SK-N-MC (cell line): ENCODE results near the gene POPDC3.

ENCODE experiments used
- DNase-seq: peaks from one replicate; pipeline ENCODE4 v3.0.0-alpha.2; 2011; ENCODE audit warnings: low read depth, low spot score
- H3K27ac ChIP-seq: fragments of 200-600 bp; sonication (generic); 2 replicates; pipeline ENCODE4 v1.5.1; 2016; ENCODE audit warnings: mixed run types
- H3K36me3 ChIP-seq: fragments of 200-600 bp; sonication (generic); 2 replicates; pipeline ENCODE4 v1.6.1; 2017; ENCODE audit warnings: antibody characterized with exemption, low read length, mixed read lengths; ENCODE audit not compliant: insufficient read depth
- H3K4me3 ChIP-seq: fragments of 200-600 bp; sonication (generic); 2 replicates; pipeline ENCODE4 v1.5.1; 2016
- H3K9ac ChIP-seq: fragments of 200-600 bp; sonication (generic); 2 replicates; pipeline ENCODE4 v1.8.0; 2017; ENCODE audit warnings: mixed run types, mixed read lengths; ENCODE audit not compliant: insufficient read length
- H3K9me3 ChIP-seq: fragments of 200-600 bp; sonication (generic); 2 replicates; pipeline ENCODE4 v1.6.1; 2017; ENCODE audit warnings: low read depth, mild to moderate bottlenecking, antibody characterized with exemption, low read length, moderate library complexity, mixed read lengths
- EZH2 ChIP-seq: fragments of 200-600 bp; sonication (generic); IDR thresholded peaks from one replicate; pipeline ENCODE4 v1.6.1; 2017; ENCODE audit warnings: antibody characterized with exemption
- FOXP2 ChIP-seq: optimal IDR thresholded peaks from 2 replicates; pipeline ENCODE3; 2011; ENCODE audit warnings: mild to moderate bottlenecking, moderate library complexity; ENCODE audit not compliant: insufficient read depth; ENCODE audit errors: extremely low read length, control extremely low read depth
- POLR2AphosphoS5 ChIP-seq: IDR thresholded peaks from 2 replicates; pipeline ENCODE4 v1.6.1; 2012; ENCODE audit warnings: mild to moderate bottlenecking, low read depth, low read length, borderline replicate concordance

The POPDC3 gene

GRCh38 chr6:105202486-105202885 lies 22.7 kb upstream of the POPDC3 start:
- no peak for DNase-seq
- no peaks in the 10 kb centered on the region for H3K9me3 ChIP-seq
- no peaks in the 10 kb centered on the region for H3K36me3 ChIP-seq

GRCh38 chr6:105200133-105200730 lies 20.4 kb upstream of the POPDC3 start:
- no peak overlapping the region for H3K27ac ChIP-seq
- no peak overlapping the region for H3K9ac ChIP-seq
- TF ChIP-seq FOXP2, result no peak
- TF ChIP-seq EZH2, result no peak
- no peak for TF ChIP-seq POLR2AphosphoS5
- H3K4me3 ChIP-seq, result no peak overlapping the region
- DNase-seq, result no peak
- H3K9me3 ChIP-seq, result no peaks in the 10 kb centered on the region
- H3K36me3 ChIP-seq, result no peaks in the 10 kb centered on the region

More at GRCh38 chr6:105202486-105202885, 22.7 kb upstream of the POPDC3 start:
- Histone ChIP-seq H3K27ac (no peak overlapping the region), H3K9ac (no peak overlapping the region), H3K4me3 (no peak overlapping the region)
- no peak for TF ChIP-seq EZH2

- DNase-seq, result no peak
Observed at GRCh38 chr6:105199711-105200110, 19.9 kb upstream of the POPDC3 start.

GRCh38 chr6:105196076-105196475 lies 16.3 kb upstream of the POPDC3 start:
- Histone ChIP-seq H3K9me3 (no peaks in the 10 kb centered on the region), H3K9ac (no peak overlapping the region), H3K27ac (no peak overlapping the region), H3K36me3 (no peaks in the 10 kb centered on the region), H3K4me3 (no peak overlapping the region)
- DNase-seq, result no peak
- TF ChIP-seq FOXP2, result no peak
- no peak for TF ChIP-seq EZH2
- TF ChIP-seq POLR2AphosphoS5, result no peak

More at GRCh38 chr6:105199711-105200110, 19.9 kb upstream of the POPDC3 start:
- no peak overlapping the region for H3K4me3 ChIP-seq
- TF ChIP-seq EZH2, result no peak
- no peak for TF ChIP-seq FOXP2
- TF ChIP-seq POLR2AphosphoS5, result no peak
- H3K36me3 ChIP-seq, result no peaks in the 10 kb centered on the region
- no peak overlapping the region for H3K27ac ChIP-seq
- no peak overlapping the region for H3K9ac ChIP-seq
- H3K9me3 ChIP-seq, result no peaks in the 10 kb centered on the region

DNA sequence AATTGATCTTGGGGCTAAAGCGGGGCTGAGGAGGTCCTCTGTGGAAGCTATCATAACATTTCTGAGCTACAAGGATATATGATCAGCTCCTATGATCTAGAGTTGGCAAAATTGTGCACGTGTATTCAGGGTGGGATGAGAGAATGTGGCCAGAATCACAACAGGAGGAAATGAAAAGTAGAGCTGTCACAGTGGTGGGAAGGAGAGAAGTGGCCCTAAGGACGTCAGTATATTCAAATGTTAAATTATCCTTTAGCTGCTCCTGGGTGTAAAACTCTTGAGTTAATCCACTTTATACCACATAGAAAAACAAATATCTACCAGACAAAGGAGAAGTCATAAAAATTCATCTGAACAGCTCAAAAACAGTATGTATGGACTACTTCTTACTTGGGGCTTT lies 14.8 kb upstream of the POPDC3 start:
- H3K36me3 ChIP-seq, result no peaks in the 10 kb centered on the region
- TF ChIP-seq EZH2 (no peak), FOXP2 (no peak), POLR2AphosphoS5 (no peak)
- H3K9me3 ChIP-seq, result no peaks in the 10 kb centered on the region
- H3K27ac ChIP-seq, result no peak overlapping the region
- DNase-seq, result no peak
- H3K9ac ChIP-seq, result no peak overlapping the region
- no peak overlapping the region for H3K4me3 ChIP-seq

DNA sequence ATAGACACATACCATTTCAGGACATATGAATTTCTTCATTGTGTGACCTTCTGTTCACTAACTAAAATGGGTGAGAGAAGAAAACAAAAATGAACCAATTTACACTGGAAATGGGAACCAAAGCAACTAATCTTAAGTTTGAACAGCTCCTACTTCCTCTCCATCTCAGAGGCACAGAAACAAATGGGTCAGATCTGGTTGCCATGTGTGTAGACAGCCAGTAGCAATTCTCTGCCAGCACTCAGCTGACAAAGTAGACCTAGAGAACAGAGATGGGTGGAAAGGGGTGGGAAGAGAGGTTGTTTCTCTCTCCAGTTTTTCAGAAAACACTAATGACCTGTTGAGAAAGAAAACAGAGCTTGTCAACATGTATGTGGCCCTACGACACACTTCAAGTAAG lies 14.3 kb upstream of the POPDC3 start:
- no peak overlapping the region for H3K27ac ChIP-seq
- no peaks in the 10 kb centered on the region for H3K36me3 ChIP-seq
- no peak for DNase-seq
- H3K9me3 ChIP-seq, result no peaks in the 10 kb centered on the region
- H3K4me3 ChIP-seq, result no peak overlapping the region
- no peak overlapping the region for H3K9ac ChIP-seq
- TF ChIP-seq FOXP2 (no peak), POLR2AphosphoS5 (no peak), EZH2 (no peak)

DNA sequence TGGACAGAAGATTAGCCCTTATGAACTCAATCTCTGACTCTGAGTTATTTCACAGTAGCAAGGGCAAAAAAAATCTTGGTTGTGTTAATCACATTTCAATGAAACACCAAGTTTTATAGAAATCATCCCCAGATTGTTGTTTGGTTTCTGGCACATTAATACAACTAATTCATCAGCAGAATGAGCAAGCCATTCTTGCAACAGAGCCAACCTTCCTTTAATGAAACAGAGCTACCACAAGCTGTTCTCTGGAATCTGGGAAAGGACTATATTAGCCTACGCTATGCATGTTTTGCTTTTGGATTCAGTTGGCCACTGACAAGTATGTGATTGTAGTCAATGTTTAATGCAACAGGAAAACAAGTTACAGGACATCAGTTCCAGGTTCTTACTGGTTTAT lies 13.8 kb upstream of the POPDC3 start:
- TF ChIP-seq POLR2AphosphoS5, result no peak
- TF ChIP-seq EZH2, result no peak
- Histone ChIP-seq H3K9me3 (no peaks in the 10 kb centered on the region), H3K9ac (no peak overlapping the region), H3K27ac (no peak overlapping the region), H3K36me3 (no peaks in the 10 kb centered on the region), H3K4me3 (no peak overlapping the region)
- no peak for DNase-seq

- H3K4me3 ChIP-seq, result no peak overlapping the region
- H3K9ac ChIP-seq, result no peak overlapping the region
- H3K27ac ChIP-seq, result no peak overlapping the region
- no peak for DNase-seq
- no peaks in the 10 kb centered on the region for H3K36me3 ChIP-seq
- TF ChIP-seq EZH2 (no peak), FOXP2 (no peak), POLR2AphosphoS5 (no peak)
- H3K9me3 ChIP-seq, result no peaks in the 10 kb centered on the region
Observed at GRCh38 chr6:105192707-105193465, 13.1 kb upstream of the POPDC3 start.

GRCh38 chr6:105191351-105191750 lies 11.5 kb upstream of the POPDC3 start:
- Histone ChIP-seq H3K9ac (no peak overlapping the region), H3K4me3 (no peak overlapping the region), H3K27ac (no peak overlapping the region), H3K36me3 (no peaks in the 10 kb centered on the region), H3K9me3 (no peaks in the 10 kb centered on the region)
- TF ChIP-seq POLR2AphosphoS5 (no peak), FOXP2 (no peak), EZH2 (no peak)
- DNase-seq, result no peak
